NCI-H2227 treated with DMSO at 0.1 percent for 48 hours (cell line): Measurements from ENCODE around the gene CHMP4A.

Experiments used
- DNase-seq: peaks from one replicate; lab custom pipeline; 2025; lab: John Stamatoyannopoulos, UW

The CHMP4A gene

GRCh38 chr14:24212924-24213865 lies at the start of gene CHMP4A:
Gene CHMP4A (minus strand): TSS chr14:24213488. CDS start chr14:24213439, 49 bp downstream.
- DNase-seq, result peak; percentile 95

DNA sequence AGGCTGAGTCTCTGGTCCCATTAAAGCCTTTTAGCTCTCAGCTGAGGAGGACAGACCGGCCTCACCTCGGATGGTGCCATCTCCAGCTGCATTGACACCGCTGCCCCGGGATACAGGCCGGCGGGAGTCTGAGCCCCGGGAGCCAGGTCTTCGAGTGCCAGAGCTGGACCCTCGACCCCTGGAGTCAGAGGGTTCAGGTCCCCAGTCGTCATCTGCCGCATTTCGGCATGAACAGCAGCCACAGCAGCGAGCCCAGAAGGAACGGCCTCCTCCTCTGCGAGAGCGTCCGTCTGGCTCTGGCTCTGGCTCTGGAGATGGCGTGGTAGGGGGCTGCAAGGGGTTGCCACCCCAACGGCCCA lies 48.7 kb upstream of the CHMP4A start:
- DNase-seq, result no peak

DNA sequence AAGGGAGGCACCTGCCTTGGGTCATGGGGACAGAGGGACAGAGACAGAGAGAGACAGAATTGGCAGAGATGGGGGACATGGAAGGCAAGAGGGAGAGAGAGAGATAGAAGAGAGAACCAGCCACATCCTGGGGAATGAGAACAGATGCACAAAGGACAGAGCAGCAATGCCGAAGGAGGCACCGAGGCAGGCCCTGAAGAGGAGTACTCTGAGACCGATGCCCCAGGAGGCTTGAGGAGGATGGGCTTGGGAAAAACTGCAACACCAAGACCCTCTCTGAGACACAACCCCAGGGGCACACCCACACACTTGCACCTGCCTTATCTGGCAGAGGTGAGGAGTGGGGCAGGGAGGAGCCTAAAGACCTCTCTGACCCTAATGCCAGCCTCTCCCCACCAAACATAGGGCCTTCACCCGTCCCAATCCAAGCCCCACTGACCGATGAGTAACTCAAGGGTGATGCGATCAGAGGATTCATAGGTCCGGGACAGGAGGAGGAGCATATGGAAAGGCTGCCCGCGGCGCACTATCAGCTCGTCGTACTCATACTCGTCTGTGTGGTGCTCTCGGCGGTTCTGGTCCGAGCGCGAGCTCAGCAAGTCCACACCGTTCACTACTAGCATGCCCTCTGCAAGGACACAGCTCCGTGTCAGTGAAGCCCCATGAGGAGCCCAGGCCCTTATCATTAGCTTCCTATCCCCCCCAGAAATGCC lies 48.1 kb upstream of the CHMP4A start:
- DNase-seq, result no peak

- no peak for DNase-seq
Observed at GRCh38 chr14:24260780-24261157, 47.5 kb upstream of the CHMP4A start.

- no peak for DNase-seq
Observed at GRCh38 chr14:24260026-24260779, 46.9 kb upstream of the CHMP4A start.

DNA sequence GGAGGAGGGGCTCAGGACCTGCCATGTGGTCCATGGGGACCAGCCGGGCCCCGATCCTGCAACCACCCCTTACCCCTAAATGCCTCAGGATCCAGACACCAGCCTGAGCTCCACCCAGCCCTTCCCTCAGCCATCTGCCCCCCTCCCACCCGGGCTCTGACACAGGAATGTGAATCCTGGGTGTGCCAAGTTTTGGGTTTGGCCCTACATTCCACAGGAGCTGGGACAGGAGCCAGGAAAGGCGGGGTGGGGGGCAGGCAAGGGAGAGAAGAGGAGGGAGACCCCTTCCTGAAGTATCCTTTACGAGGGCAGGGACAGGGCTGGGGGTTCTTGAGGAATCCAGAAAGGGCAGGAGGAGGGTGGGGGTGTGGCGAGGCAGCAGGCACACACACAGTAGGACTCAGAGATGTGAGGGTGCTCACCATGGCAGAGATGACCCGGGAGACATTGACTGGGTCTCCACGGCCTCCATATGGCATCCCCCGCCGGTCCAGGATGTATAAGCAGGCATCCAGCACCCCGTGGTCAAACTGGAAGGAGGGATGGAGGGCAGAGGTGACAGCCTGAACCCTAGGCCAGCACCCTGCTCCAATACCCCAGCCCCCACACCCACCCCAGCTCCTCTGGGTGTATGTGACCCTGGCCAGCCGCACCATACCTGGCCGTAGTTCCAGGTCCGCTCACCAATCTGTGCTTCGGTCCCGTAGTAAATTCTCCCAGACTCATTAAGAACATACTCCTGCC lies 46.2 kb upstream of the CHMP4A start:
- no peak for DNase-seq

GRCh38 chr14:24258548-24259265 lies 45.4 kb upstream of the CHMP4A start:
- DNase-seq, result no peak

DNA sequence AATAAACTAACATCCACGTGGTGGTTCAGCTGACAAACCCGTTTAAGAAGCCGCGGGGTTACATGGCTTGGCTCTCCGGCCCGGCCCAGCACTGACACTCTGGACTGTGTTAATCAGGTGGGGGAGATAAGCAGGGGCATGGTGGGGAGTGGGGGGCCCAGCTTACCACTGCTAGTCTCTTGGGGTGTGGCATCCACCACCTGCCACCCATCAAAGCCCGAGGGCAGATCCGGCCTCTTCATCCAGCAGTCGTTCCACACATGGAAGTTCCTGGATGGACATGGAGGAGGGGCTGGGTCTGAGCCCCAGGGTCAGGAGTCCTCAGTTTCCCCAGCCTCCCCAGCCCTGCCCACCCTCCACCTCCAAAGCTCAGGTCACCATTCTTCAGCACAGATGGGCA lies 44.8 kb upstream of the CHMP4A start:
- DNase-seq, result no peak

DNA sequence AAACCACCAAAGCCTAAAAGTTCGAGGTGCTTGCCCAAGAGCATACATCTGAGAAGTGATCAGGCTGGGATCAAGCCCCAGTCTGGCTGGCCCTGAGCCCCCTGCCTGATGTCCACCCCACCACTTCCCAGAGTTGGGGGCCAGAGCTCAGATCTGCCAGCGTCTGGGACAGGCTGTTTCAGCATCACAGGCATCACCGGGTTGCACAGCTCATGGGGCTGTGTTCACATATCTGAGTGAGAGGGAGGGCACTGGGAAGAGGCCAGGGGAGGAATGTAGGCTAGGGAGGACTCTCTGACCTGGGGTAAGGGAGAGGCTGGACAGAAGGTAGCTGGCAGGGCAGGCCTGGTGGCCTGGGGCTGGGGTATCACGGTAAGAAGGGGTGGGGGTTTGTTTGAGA lies 43.7 kb upstream of the CHMP4A start:
- DNase-seq, result no peak

GRCh38 chr14:24255931-24256711 lies 42.8 kb upstream of the CHMP4A start:
- DNase-seq, result no peak

DNA sequence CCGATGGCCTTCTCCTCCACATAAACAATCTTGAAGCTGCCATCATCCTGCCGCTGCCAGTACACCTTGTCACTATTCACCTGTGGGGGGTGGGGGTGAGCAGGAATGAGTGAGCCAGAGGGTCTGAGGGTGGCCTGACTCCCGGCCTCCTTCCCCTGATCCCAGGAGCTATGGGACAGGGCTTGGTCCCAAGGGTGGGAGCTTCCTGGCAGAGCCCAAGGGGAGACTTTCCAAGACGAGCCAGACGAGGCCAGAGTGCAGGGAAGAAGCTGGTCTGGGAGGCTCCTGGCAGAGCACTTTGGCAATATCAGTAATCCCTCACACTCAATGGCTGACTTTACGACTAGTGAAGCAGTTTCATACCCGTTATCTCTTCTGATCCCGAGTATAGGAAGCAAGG lies 42.1 kb upstream of the CHMP4A start:
- no peak for DNase-seq

GRCh38 chr14:24254630-24255392 lies 41.5 kb upstream of the CHMP4A start:
- no peak for DNase-seq

DNA sequence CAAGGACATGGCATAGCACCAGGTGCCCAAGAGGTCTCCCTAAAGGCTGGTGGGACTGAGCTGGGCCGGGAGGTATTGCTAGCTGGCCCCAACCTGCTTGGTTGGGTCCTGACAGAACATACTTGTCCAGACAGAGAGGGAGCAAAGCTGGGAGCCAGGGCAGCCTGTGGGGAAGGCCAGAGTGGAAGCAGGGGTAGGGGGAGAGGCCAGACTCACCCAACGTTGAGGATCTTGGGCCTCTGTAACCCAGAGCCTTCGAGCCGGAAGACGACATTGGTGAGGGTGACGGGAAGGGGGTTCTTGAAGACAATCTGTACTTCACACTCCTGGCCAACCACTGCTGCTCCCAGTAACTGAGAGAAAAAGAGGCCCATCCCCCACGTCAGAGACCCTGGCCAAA lies 40.6 kb upstream of the CHMP4A start:
- no peak for DNase-seq

GRCh38 chr14:24252289-24253124 lies 39.2 kb upstream of the CHMP4A start:
- no peak for DNase-seq

DNA sequence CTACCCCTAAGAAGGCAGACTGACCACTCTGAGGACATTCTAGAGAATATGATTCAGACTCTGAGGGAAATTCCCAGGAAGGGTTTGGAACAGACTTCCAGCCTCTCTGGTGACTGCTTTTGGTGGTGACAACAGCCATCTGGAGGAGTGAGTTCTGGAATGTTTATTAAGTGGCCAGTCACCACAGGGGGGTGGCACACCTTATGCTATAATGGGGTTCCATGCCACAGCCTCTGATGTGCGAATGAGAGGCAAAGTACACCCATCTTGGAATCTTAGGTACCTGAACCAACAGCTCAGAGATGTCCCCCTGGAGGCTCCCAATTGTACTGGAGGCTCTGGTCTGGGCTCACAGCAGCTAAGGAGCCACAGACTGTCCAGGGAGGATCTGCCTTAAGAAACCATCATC lies 38.6 kb upstream of the CHMP4A start:
- DNase-seq, result no peak

DNA sequence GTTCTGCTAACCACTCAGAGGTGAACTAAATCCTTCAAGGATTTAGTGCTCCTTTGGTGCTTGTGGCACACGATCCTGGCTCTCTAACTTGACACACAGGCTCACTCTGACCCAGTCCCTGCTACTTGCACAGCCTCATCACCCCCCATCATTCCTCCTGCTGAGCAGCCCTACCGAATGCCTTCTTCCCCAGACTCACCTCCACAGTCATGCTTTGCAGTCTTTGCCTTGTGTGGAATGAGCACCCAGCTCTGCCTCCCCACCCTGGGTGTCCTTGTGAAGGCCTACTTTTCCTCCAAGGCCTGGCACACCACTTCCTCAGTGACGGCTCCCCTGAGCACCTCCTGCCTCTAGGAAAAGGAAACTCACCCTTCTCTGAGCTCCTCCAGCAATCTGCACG lies 37.1 kb upstream of the CHMP4A start:
- DNase-seq, result no peak

DNA sequence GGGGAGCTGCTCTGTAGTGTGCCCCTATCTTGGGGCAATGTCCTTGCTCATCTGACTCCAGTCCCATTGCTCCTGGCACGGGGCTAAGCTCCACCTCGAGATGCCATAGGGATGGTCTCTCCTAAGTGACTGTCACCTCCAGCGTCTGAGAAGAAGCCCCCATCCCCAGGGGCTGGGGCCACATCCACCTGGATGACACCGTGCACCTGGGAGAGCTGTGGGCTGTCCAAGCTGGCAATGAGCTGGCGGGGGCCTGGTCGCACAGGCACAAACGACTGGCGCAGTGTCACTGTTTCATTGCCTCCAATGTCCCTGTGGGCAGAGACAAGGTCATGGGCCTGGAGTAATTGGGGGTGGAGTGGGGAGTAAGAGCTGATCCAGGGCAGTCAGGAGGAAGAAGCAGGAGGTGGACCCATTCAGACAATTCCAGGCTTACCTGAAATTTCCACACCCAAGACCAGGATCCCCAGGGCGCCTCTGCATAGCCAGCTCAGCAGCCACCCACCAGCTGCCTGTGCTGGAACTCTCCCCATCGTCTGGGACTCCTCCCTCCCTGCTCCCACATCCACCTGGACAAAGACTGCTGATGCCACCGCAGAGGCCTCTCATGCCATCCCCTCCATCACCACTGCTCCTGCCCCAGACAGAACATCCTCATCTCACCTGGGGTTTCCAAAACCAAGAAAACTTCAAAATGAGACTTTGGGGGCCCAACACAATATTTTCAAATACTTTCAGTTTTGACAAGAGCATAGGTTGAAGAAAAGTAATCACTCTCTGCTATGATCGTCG lies 36.1 kb upstream of the CHMP4A start:
- DNase-seq, result no peak

GRCh38 chr14:24247422-24247821 lies 34.1 kb upstream of the CHMP4A start:
- DNase-seq, result no peak
